HL-60 (cell line): ENCODE results near the gene CFAP58.

Experiments used
- DNase-seq, 2 experiments: peaks; one replicate each; pipeline ENCODE4 v3.0.0-alpha.2; 2010 to 2020; ENCODE audit warnings: low read depth in 1 of 2, low spot score in 1 of 2
- H3K27ac ChIP-seq: fragments of 250-450 bp; sonication (Bioruptor Pico); replicated peaks from 2 replicates; pipeline ENCODE4 v1.5.1; 2020; ENCODE audit warnings: mild to moderate bottlenecking, moderate library complexity
- H3K27me3 ChIP-seq: fragments of 250-450 bp; sonication (Bioruptor Pico); 2 replicates; pipeline ENCODE4 v1.5.1; 2021; ENCODE audit warnings: mild to moderate bottlenecking, moderate library complexity; ENCODE audit not compliant: insufficient read depth, poor library complexity, severe bottlenecking
- H3K4me3 ChIP-seq: replicated peaks from 2 replicates; pipeline ENCODE4 v1.5.1; 2011; ENCODE audit warnings: mild to moderate bottlenecking, control low read depth, low read length; ENCODE audit not compliant: insufficient read depth
- CTCF ChIP-seq: IDR thresholded peaks from one replicate; pipeline ENCODE4 v1.5.1; 2011; ENCODE audit warnings: low read length, control low read depth, inconsistent platforms; ENCODE audit not compliant: insufficient read depth
- GABPA ChIP-seq: IDR thresholded peaks from 2 replicates; pipeline ENCODE4 v1.6.1; 2012; ENCODE audit warnings: low read depth
- POLR2AphosphoS5 ChIP-seq: IDR thresholded peaks from 2 replicates; pipeline ENCODE4 v1.6.1; 2012; ENCODE audit warnings: low read depth
- REST ChIP-seq: IDR thresholded peaks from 2 replicates; pipeline ENCODE4 v1.6.1; 2012; ENCODE audit warnings: low read depth; ENCODE audit not compliant: insufficient replicate concordance
- SPI1 ChIP-seq: IDR thresholded peaks from 2 replicates; pipeline ENCODE4 v1.6.1; 2012; ENCODE audit warnings: low read depth, mild to moderate bottlenecking, borderline replicate concordance

Gene CFAP58

GRCh38 chr10:104472957-104473745, 119.5 kb downstream of the CFAP58 start:
- TF ChIP-seq REST (no peak), POLR2AphosphoS5 (peak; percentile 57)
- Histone ChIP-seq H3K4me3 (no peak overlapping the region), H3K27ac (no peak overlapping the region), H3K27me3 (peaks cover 2% of the 10 kb centered on the region)
- DNase-seq: peak in 1 of 2 experiments; percentile 45

GRCh38 chr10:104478380-104478779, 124.7 kb downstream of the CFAP58 start:
- Histone ChIP-seq H3K4me3 (no peak overlapping the region), H3K27me3 (peaks cover 9% of the 10 kb centered on the region), H3K27ac (no peak overlapping the region)
- TF ChIP-seq REST (no peak), POLR2AphosphoS5 (no peak), CTCF (no peak), GABPA (no peak), SPI1 (no peak)
- DNase-seq: no peak

GRCh38 chr10:104479906-104480593, 126.4 kb downstream of the CFAP58 start:
- no peak overlapping the region for H3K4me3 ChIP-seq
- peaks cover 11% of the 10 kb centered on the region for H3K27me3 ChIP-seq
- no peak overlapping the region for H3K27ac ChIP-seq
- no peak for DNase-seq
- TF ChIP-seq POLR2AphosphoS5 (no peak), SPI1 (no peak), REST (no peak), GABPA (no peak), CTCF (no peak)
